MM.1S (cell line): ENCODE data around the gene HNRNPK.

ENCODE experiments used
- CTCF ChIP-seq: fragments of 300-600 bp; sonication (generic); IDR thresholded peaks from 2 replicates; pipeline ENCODE4 v1.5.1; 2016; ENCODE audit warnings: antibody characterized with exemption, low read length, mixed read lengths
- EZH2phosphoT487 ChIP-seq: fragments of 300-600 bp; sonication (generic); IDR thresholded peaks from 2 replicates; pipeline ENCODE4 v1.6.1; 2018; ENCODE audit warnings: antibody characterized with exemption, low read length

- TF ChIP-seq CTCF (no peak), EZH2phosphoT487 (no peak)
These were observed 39.3 kb downstream of the HNRNPK start for GRCh38 chr9:83940590-83941303.
